Keratinocyte (primary cell): Measurements from ENCODE around the gene NYNRIN. TPM values are rescaled to one million over a fixed set of nuclear protein-coding genes. Genes with fewer than 3 reads are reported as not detected.

ENCODE experiments used
- DNase-seq: peaks from one replicate; pipeline ENCODE4 v3.0.0-alpha.2; 2011; ENCODE audit warnings: low read depth, missing footprints, low spot score
- FAIRE-seq: peaks from 2 replicates; lab custom pipeline; 2011; peaks lifted over from hg19 to GRCh38; lab: Jason Lieb, UNC
- H2AFZ ChIP-seq: 2 replicates; pipeline ENCODE4 v1.6.0; 2012; ENCODE audit warnings: low read length, control low read depth, inconsistent platforms; ENCODE audit not compliant: control insufficient read depth
- H3K27ac ChIP-seq: 2 replicates; pipeline ENCODE4 v1.5.1; 2011; ENCODE audit warnings: low read length; ENCODE audit not compliant: control insufficient read depth, insufficient read depth
- H3K27me3 ChIP-seq: 3 replicates; pipeline ENCODE4 v1.6.0; 2011; ENCODE audit warnings: low read length; ENCODE audit not compliant: control insufficient read depth, insufficient read depth; ENCODE audit errors: extremely low read depth
- H3K36me3 ChIP-seq, 2 experiments: 2 replicates in 1 of 2; 3 replicates in 1 of 2; pipeline ENCODE4 v1.5.1; 2011; ENCODE audit warnings: low read length in 2 of 2, mild to moderate bottlenecking in 1 of 2; ENCODE audit not compliant: control insufficient read depth in 2 of 2, insufficient read depth in 2 of 2; ENCODE audit errors: extremely low read depth in 1 of 2
- H3K4me1 ChIP-seq: 3 replicates; pipeline ENCODE4 v1.5.1; 2011; ENCODE audit warnings: low read length; ENCODE audit not compliant: control insufficient read depth, insufficient read depth; ENCODE audit errors: extremely low read depth
- H3K4me2 ChIP-seq: 3 replicates; pipeline ENCODE4 v1.6.0; 2011; ENCODE audit warnings: low read depth, low read length; ENCODE audit not compliant: control insufficient read depth, insufficient read depth; ENCODE audit errors: extremely low read depth
- H3K4me3 ChIP-seq, 3 experiments: fragments of 200-600 bp in 1 of 3; sonication (generic) in 1 of 3; 2 replicates in 2 of 3; 3 replicates in 1 of 3; pipeline ENCODE4 v1.5.1; 2011 to 2016; ENCODE audit warnings: low read length in 3 of 3, mild to moderate bottlenecking in 3 of 3, control low read depth in 2 of 3, inconsistent platforms in 1 of 3, low read depth in 1 of 3, mixed read lengths in 1 of 3, mixed run types in 1 of 3, moderate library complexity in 1 of 3; ENCODE audit not compliant: control insufficient read depth in 2 of 3, insufficient read depth in 2 of 3; ENCODE audit errors: extremely low read depth in 1 of 3
- H3K79me2 ChIP-seq: 2 replicates; pipeline ENCODE4 v1.6.0; 2012; ENCODE audit warnings: low read length; ENCODE audit not compliant: control insufficient read depth, insufficient read depth
- H3K9ac ChIP-seq: 3 replicates; pipeline ENCODE4 v1.6.0; 2011; ENCODE audit warnings: low read length; ENCODE audit not compliant: control insufficient read depth, insufficient read depth; ENCODE audit errors: extremely low read depth
- H3K9me1 ChIP-seq: 3 replicates; pipeline ENCODE4 v1.6.0; 2011; ENCODE audit warnings: low read length; ENCODE audit not compliant: control insufficient read depth, insufficient read depth; ENCODE audit errors: extremely low read depth
- H3K9me3 ChIP-seq: 2 replicates; pipeline ENCODE4 v1.5.1; 2012; ENCODE audit warnings: low read depth, low read length; ENCODE audit not compliant: control insufficient read depth
- H4K20me1 ChIP-seq: 3 replicates; pipeline ENCODE4 v1.6.0; 2011; ENCODE audit warnings: low read length; ENCODE audit not compliant: control insufficient read depth, insufficient read depth; ENCODE audit errors: extremely low read depth
- EZH2 ChIP-seq: IDR thresholded peaks from one replicate; pipeline ENCODE4 v1.6.1; 2012; ENCODE audit warnings: inconsistent platforms, mild to moderate bottlenecking, low read length, moderate library complexity
- dilution Hi-C: fragments of 300-500 bp; cut with MboI; formaldehyde crosslinking; loops from one replicate; pipeline ENCODE4 v1.7.0; 2020; ENCODE audit warnings: low sequenced_read_pairs; ENCODE audit not compliant: extremely low pct_ligation_motif_present
- polyA plus RNA-seq, 5 experiments: library from polyadenylated mRNA; depleted of rRNA in 3 of 5; stranded (reverse) in 3 of 5; stranded (forward) in 1 of 5; unstranded in 1 of 5; fragments of >200 nt; gene quantifications; 1 replicate in 1 of 5; 2 replicates in 3 of 5; 3 replicates in 1 of 5; pipeline versions ENCODE4 v1.2.1 to v1.2.3, GENCODE V29; 2011 to 2012; ENCODE audit warnings: missing spikeins in 2 of 5, low read depth in 1 of 5, low replicate concordance in 1 of 5
- TF ChIP-seq, protein P1 (sequence below), 3 experiments: IDR thresholded peaks in 1 of 3; conservative IDR thresholded peaks in 1 of 3; optimal IDR thresholded peaks in 1 of 3; 2 replicates in 2 of 3; 3 replicates in 1 of 3; pipeline versions ENCODE3 to v1.5.1; 2011; ENCODE audit warnings: low read length in 3 of 3, mild to moderate bottlenecking in 3 of 3, moderate library complexity in 2 of 3, control low read depth in 1 of 3, inconsistent platforms in 1 of 3; ENCODE audit not compliant: insufficient read depth in 2 of 3; ENCODE audit errors: extremely low read depth in 1 of 3

Gene NYNRIN
- polyA plus RNA-seq, 1 donor (not counting 4 experiments of a cell fraction or from before 2014, with no cell fraction given), result 4.9 TPM

DNA sequence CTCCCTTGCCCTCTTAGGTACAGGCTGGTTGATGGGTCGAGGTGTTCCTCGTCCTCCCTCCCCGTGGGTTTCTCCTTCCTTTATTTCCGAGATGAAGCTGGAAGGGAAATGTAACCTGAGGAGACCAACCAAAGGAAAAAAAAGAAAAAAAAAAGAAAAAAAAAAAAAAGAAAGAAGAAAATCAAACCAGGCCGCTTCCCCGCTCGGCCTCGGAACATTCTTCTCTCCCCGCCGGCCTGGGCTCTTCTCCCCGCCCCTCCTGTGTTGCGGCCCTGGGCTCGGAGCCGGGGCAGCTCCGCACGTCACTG, 32.4 kb upstream of the NYNRIN start:
- TF ChIP-seq, protein P1, sequence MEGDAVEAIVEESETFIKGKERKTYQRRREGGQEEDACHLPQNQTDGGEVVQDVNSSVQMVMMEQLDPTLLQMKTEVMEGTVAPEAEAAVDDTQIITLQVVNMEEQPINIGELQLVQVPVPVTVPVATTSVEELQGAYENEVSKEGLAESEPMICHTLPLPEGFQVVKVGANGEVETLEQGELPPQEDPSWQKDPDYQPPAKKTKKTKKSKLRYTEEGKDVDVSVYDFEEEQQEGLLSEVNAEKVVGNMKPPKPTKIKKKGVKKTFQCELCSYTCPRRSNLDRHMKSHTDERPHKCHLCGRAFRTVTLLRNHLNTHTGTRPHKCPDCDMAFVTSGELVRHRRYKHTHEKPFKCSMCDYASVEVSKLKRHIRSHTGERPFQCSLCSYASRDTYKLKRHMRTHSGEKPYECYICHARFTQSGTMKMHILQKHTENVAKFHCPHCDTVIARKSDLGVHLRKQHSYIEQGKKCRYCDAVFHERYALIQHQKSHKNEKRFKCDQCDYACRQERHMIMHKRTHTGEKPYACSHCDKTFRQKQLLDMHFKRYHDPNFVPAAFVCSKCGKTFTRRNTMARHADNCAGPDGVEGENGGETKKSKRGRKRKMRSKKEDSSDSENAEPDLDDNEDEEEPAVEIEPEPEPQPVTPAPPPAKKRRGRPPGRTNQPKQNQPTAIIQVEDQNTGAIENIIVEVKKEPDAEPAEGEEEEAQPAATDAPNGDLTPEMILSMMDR (optimal IDR thresholded peaks at IDR 0.05 in 1 of 3, IDR thresholded peaks at IDR 0.05 in 1 of 3, conservative IDR thresholded peaks at IDR 0.05 in 1 of 3; ENCODE audit: extremely low read depth in 1 of 3, insufficient read depth in 2 of 3, low read length in 3 of 3), result no peak
- TF ChIP-seq EZH2, result no peak
- Histone ChIP-seq H3K4me2 (peak overlapping the region; percentile 85), H3K36me3 (no peaks in the 10 kb centered on the region), H2AFZ (peak overlapping the region; percentile 87), H3K4me3 (peak overlapping the region; percentile 35 to 58 (median 41)), H3K9me3 (no peaks in the 10 kb centered on the region), H3K9ac (peak overlapping the region; percentile 71), H3K4me1 (peaks cover 23% of the 10 kb centered on the region), H3K9me1 (no peaks in the 10 kb centered on the region), H3K27ac (peak overlapping the region; percentile 66), H3K79me2 (no peaks in the 10 kb centered on the region), H3K27me3 (no peaks in the 10 kb centered on the region), H4K20me1 (no peaks in the 10 kb centered on the region)
- dilution Hi-C loops, result no loop called here
- DNase-seq, result no peak
- FAIRE-seq, result no peak

DNA sequence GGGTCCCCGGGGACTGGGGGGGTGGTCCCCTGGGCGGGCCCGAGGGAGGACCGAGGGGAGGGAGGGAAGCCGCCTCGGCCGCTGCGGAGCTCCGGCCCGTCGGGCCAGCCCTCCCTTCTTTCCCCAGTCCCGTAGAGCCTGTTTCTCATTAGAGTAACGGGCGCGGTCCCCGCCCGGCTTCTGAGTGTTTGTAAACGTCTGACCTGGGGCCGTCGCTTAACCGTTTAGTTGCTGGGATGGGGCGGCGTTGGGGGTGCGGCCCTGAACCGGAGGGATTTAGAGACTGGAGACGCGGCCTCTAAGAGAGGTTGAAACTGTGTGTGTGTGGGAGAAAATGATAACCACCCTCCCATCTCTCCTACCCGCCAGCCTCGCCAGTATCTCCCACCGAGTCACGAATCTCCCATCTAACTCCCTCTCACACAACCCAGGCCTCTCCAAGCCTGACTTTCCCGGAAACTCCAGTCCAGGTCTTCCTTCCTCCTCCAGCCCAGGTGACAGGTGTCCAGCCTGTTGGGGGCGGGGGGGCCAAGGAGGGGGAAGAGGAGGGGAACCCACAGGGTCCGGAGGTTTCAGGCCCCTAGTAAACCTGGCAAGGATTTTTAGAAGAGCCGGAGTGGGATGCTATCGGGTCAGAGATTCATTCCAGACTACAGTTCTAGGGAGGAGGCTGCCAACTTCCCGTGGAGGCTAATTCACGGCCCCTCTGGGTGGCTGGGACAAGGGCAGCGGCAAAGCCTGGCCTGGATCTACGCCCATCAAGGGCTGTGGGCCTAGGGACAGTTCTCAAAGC, 31.9 kb upstream of the NYNRIN start:
- H3K4me2 ChIP-seq, result peak overlapping the region; percentile 85
- dilution Hi-C loops, result no loop called here
- H3K79me2 ChIP-seq, result no peaks in the 10 kb centered on the region
- peak overlapping the region; percentile 35 to 58 (median 41) for H3K4me3 ChIP-seq
- FAIRE-seq (peak; percentile 5), DNase-seq (no peak)
- no peaks in the 10 kb centered on the region for H3K27me3 ChIP-seq
- TF ChIP-seq EZH2, result no peak
- TF ChIP-seq, protein P1 (optimal IDR thresholded peaks at IDR 0.05 in 1 of 3, IDR thresholded peaks at IDR 0.05 in 1 of 3, conservative IDR thresholded peaks at IDR 0.05 in 1 of 3; ENCODE audit: extremely low read depth in 1 of 3, insufficient read depth in 2 of 3, low read length in 3 of 3), result no peak
- no peaks in the 10 kb centered on the region for H4K20me1 ChIP-seq
- H3K9me1 ChIP-seq, result no peaks in the 10 kb centered on the region
- H3K4me1 ChIP-seq, result peaks cover 23% of the 10 kb centered on the region
- H3K9ac ChIP-seq, result peak overlapping the region; percentile 71
- peak overlapping the region; percentile 87 for H2AFZ ChIP-seq
- H3K36me3 ChIP-seq, result no peaks in the 10 kb centered on the region
- H3K27ac ChIP-seq, result peak overlapping the region; percentile 66
- no peaks in the 10 kb centered on the region for H3K9me3 ChIP-seq
